Measurements from ENCODE around the gene WNK2. TPM values are rescaled to one million over a fixed set of nuclear protein-coding genes. Genes with fewer than 3 reads are reported as not detected.

The WNK2 gene
- total RNA-seq, 8 experiments from 2014 or later, result 0.77 to 34.3 (median 19.2) TPM

DNA sequence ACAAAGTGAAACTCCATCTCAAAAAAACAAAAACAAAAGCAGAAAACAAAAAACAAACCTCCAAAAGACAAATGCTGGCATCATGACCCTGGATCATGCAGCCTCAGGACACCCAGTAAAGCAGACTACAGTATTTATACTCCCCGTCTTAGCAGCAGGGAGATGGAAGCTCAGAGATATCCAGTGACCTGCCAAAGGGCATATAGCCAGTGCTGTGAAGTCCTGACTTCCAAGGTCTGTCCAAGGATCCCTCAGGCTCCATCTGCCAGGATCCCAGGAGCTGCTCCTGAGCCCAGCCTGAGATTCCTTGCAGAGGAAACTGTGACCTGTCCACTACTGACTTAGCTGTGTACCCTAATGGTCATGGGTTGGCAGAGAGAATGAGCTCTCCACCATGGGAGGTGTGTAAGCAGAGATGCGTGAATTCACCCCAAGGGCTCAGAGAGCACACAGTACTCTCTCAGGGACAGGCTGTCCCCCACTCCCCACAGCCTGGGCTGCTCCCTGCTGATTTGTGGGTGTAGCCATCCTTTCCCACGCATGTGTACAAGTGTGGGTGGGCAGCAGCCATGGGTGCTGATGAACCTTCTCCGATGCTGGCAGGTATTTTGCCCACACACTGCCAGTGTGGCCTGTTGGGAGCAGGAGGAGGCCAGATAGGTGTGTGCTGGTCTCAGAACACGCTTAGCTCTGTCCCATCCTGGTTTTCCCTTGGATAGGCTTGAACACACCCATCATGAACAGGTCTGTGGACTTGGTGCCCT, 2.1 kb upstream of the WNK2 start:
- in situ Hi-C loops (cut with MboI; ENCODE audit: low pct_unique_long_range_greater_than_20kb in 2 of 9, low sequenced_read_pairs in 9 of 9, unreplicated experiment in 9 of 9), result loop anchor here in 1 of 9 experiments (25.0 kb wide), 1 partner anchor 280 kb away; the partner anchor contains the start of genes FAM120A and FAM120AOS
- 40 to 94% (median 73%) methylated on average over 1 to 2 of the region's 5 CpGs; no CpG with 5 or more reads in 4 of the 10 experiments for WGBS, 10 experiments
- H3K27ac ChIP-seq, result no peak overlapping the region
- H3K4me1 ChIP-seq (replicated peaks in 1 of 2), result peaks cover 14 to 19% of the 10 kb centered on the region in 2 donors
- no peak for ATAC-seq (replicated peaks in 6 of 8)
- H3K4me3 ChIP-seq, result no peak overlapping the region

GRCh38 chr9:93182572-93182971, 1.4 kb upstream of the WNK2 start:
- ATAC-seq (replicated peaks in 6 of 8), result peak in 1 of 8 experiments; percentile 1
- Histone ChIP-seq H3K27ac (no peak overlapping the region), H3K4me3 (no peak overlapping the region), H3K4me1 (replicated peaks in 1 of 2) (peaks cover 18 to 26% of the 10 kb centered on the region in 2 donors)
- in situ Hi-C loops (cut with MboI; ENCODE audit: low pct_unique_long_range_greater_than_20kb in 2 of 9, low sequenced_read_pairs in 9 of 9, unreplicated experiment in 9 of 9), result loop anchor here in 1 of 9 experiments (25.0 kb wide), 1 partner anchor 280 kb away; the partner anchor contains the start of genes FAM120A and FAM120AOS
- WGBS, 10 experiments, result 61 to 100% (median 80%) methylated on average over 1 to 4 of the region's 6 CpGs; no CpG with 5 or more reads in 5 of the 10 experiments

DNA sequence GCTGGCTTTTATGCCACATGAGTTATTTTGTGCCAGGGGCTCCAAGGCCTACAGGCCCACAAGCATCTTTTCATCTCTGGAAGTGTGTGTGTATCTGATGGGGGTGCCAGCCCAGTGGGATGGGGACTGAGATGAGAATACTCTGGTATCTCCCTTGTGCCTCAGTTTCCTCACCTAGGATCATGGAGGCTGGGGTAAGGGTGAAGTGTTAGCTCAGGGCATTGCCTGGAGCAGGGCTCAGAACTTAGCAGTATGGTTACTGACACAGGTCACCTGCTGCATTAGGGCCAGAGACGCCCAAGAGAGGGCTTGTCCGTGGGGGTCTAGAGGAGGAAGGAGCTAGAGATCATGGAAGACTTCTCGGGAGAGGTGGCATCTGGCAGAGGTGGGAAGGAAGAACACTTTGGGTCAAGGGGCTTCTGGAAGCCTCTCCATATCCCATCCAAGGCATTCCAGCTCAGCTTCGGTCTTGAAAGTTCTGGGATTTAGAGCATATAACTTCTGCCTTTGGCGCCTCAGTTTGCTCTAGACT, 742 bp upstream of the WNK2 start:
- peak overlapping the region; percentile 53 to 82 (median 62) for H3K4me3 ChIP-seq
- no peak overlapping the region for H3K27ac ChIP-seq
- ATAC-seq (replicated peaks in 6 of 8), result no peak
- WGBS, 10 experiments, result 10 to 83% (median 35%) methylated on average over 1 to 2 of the region's 5 CpGs; no CpG with 5 or more reads in 4 of the 10 experiments
- in situ Hi-C loops (cut with MboI; ENCODE audit: low pct_unique_long_range_greater_than_20kb in 2 of 9, low sequenced_read_pairs in 9 of 9, unreplicated experiment in 9 of 9), result loop anchor here in 1 of 9 experiments (25.0 kb wide), 1 partner anchor 279 kb away; the partner anchor contains the start of genes FAM120A and FAM120AOS
- H3K4me1 ChIP-seq (replicated peaks in 1 of 2), result peaks cover 21 to 30% of the 10 kb centered on the region in 2 donors

DNA sequence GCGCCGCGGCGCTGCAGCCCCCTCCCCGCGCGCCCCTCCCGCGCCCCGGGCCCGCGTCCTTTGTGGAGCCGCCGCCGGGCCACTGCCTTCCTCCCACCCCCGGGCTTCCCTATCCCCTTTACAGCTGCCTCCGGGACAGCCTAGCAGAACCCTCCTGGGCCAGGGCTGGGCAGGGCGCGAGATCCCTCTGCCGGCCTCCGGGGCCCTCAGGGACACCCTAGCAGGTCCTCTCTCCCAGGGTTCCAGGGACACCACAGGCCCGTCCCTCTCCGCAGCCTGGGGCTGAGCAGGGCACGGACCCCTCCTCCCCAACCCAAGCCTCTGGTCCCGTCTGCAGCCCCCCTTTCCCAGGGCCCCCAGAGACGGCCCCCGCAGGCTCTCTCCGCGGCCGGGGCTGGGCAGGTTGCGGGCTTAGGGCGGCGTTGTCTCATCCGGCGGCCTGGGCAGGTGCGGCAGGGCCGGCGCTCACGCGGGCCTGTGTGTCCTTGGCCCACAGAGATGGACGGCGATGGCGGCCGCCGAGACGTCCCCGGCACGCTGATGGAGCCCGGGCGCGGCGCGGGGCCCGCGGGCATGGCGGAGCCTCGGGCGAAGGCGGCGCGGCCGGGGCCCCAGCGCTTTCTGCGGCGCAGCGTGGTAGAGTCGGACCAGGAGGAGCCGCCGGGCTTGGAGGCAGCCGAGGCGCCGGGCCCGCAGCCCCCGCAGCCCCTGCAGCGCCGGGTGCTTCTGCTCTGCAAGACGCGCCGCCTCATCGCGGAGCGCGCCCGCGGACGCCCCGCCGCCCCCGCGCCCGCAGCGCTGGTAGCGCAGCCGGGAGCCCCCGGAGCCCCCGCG, 710 bp downstream of the WNK2 start:
- in situ Hi-C loops (cut with MboI; ENCODE audit: low pct_unique_long_range_greater_than_20kb in 2 of 9, low sequenced_read_pairs in 9 of 9, unreplicated experiment in 9 of 9), result loop anchor here in 1 of 9 experiments (25.0 kb wide), 1 partner anchor 278 kb away; the partner anchor contains the start of genes FAM120A and FAM120AOS
- ATAC-seq (replicated peaks in 6 of 8), result peak; percentile 33 to 71 (median 64)
- WGBS, 10 experiments, result no CpG with 5 or more reads among the region's 97 CpGs
- Histone ChIP-seq H3K27ac (peak overlapping the region; percentile 29 to 55), H3K4me3 (peak overlapping the region; percentile 53 to 82 (median 62)), H3K4me1 (replicated peaks in 1 of 2) (peaks cover 21 to 30% of the 10 kb centered on the region in 2 donors)

DNA sequence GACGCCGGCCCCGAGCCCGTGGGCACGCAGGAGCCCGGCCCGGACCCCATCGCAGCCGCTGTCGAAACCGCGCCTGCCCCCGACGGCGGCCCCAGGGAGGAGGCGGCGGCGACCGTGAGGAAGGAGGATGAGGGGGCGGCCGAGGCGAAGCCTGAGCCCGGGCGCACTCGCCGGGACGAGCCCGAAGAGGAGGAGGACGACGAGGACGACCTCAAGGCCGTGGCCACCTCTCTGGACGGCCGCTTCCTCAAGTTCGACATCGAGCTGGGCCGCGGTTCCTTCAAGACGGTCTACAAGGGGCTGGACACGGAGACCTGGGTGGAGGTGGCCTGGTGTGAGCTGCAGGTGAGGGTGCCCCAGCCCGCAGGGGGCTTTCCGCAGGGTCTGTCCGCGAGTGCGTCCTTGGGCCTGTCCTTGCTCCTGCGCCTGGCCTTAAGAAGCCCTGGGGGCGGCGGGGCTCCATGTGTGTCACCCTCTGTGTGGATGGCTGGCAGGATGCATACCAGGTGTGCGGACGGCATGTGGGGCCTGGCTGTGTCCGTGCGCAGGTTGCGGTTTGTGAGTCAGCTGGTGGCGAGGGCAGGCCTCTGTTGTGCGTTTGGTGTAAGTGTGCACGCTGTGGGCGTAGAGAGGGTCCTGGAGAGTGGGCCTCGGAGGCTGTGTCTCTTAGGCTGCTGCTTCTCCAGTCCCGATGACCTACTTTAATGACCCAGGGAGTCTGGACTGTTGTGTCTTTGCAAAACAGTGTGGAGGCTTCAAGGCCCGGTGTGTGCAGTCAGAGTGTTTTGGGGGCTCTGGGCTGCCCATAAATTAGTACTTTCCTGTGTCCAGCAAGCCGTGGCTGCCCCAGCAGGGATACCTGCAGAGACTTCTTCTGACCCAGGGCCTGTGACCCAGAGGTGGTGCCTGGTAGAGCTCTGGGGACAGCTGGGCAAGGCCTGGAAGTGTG, 1.6 kb downstream of the WNK2 start:
- Histone ChIP-seq H3K4me3 (peak overlapping the region; percentile 53 to 82 (median 62)), H3K27ac (peak overlapping the region; percentile 25 to 55), H3K4me1 (replicated peaks in 1 of 2) (peaks cover 21 to 30% of the 10 kb centered on the region in 2 donors)
- peak in 1 of 8 experiments; percentile 5 for ATAC-seq (replicated peaks in 6 of 8)
- WGBS, 10 experiments, result 28 to 100% (median 60%) methylated on average over 2 to 15 of the region's 61 CpGs; no CpG with 5 or more reads in 6 of the 10 experiments
- in situ Hi-C loops (cut with MboI; ENCODE audit: low pct_unique_long_range_greater_than_20kb in 2 of 9, low sequenced_read_pairs in 9 of 9, unreplicated experiment in 9 of 9), result loop anchor here in 1 of 9 experiments (25.0 kb wide), 1 partner anchor 277 kb away; the partner anchor contains the start of genes FAM120A and FAM120AOS

- H3K4me3 ChIP-seq, result peak overlapping the region; percentile 53 to 82 (median 62)
- ATAC-seq (replicated peaks in 6 of 8), result peak in 5 of 8 experiments; percentile 1 to 13 (median 5)
- in situ Hi-C loops (cut with MboI; ENCODE audit: low pct_unique_long_range_greater_than_20kb in 2 of 9, low sequenced_read_pairs in 9 of 9, unreplicated experiment in 9 of 9), result loop anchor here in 1 of 9 experiments (25.0 kb wide), 1 partner anchor 276 kb away; the partner anchor contains the start of genes FAM120A and FAM120AOS
- H3K27ac ChIP-seq, result peak overlapping the region in 1 of 2 donors; percentile 25
- 7 to 70% (median 38%) methylated on average over 1 to 6 of the region's 16 CpGs; no CpG with 5 or more reads in 6 of the 10 experiments for WGBS, 10 experiments
- peaks cover 21 to 30% of the 10 kb centered on the region in 2 donors for H3K4me1 ChIP-seq (replicated peaks in 1 of 2)
These were observed 2.4 kb downstream of the WNK2 start for GRCh38 chr9:93186215-93186945.

DNA sequence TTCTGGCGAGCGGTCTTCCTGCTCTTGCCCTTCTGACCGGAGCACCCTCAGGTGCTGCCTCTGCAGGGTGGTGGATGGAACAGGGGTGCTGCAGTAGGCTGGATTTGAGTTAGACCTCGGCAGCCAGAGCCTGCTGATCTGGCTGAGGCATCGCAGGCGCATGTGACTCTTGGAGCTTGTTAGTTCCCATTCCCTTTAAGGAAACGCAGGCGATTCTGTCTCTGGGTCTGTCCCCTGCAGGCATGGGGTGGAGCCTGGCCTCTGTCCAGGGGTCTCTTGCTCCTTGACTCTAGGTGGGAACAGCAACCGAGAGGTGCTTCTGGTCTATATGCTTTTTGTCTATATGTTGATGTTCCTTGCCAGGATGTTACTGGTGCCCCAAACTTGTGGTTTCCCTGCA, 3.1 kb downstream of the WNK2 start:
- WGBS, 10 experiments, result 23 to 80% (median 49%) methylated on average over 1 to 5 of the region's 9 CpGs; no CpG with 5 or more reads in 7 of the 10 experiments
- Histone ChIP-seq H3K27ac (peak overlapping the region in 1 of 2 donors; percentile 14), H3K4me3 (peak overlapping the region; percentile 53 to 82 (median 62)), H3K4me1 (replicated peaks in 1 of 2) (peaks cover 21 to 30% of the 10 kb centered on the region in 2 donors)
- in situ Hi-C loops (cut with MboI; ENCODE audit: low pct_unique_long_range_greater_than_20kb in 2 of 9, low sequenced_read_pairs in 9 of 9, unreplicated experiment in 9 of 9), result loop anchor here in 1 of 9 experiments (25.0 kb wide), 1 partner anchor 275 kb away; the partner anchor contains the start of genes FAM120A and FAM120AOS
- ATAC-seq (replicated peaks in 6 of 8), result no peak

GRCh38 chr9:93187574-93187973, 3.6 kb downstream of the WNK2 start:
- Histone ChIP-seq H3K4me1 (replicated peaks in 1 of 2) (peaks cover 23 to 30% of the 10 kb centered on the region in 2 donors), H3K27ac (no peak overlapping the region)
- WGBS, 10 experiments, result 67% methylated on average over 1 of the region's 5 CpGs; no CpG with 5 or more reads in 9 of the 10 experiments

GRCh38 chr9:93188426-93189368, 4.8 kb downstream of the WNK2 start:
- no peak overlapping the region for H3K27ac ChIP-seq
- no peak for ATAC-seq (replicated peaks in 6 of 8)
- H3K4me3 ChIP-seq, result no peak overlapping the region
- in situ Hi-C loops (cut with MboI; ENCODE audit: low pct_unique_long_range_greater_than_20kb in 2 of 9, low sequenced_read_pairs in 9 of 9, unreplicated experiment in 9 of 9), result loop anchor here in 1 of 9 experiments (25.0 kb wide), 1 partner anchor 274 kb away; the partner anchor contains the start of genes FAM120A and FAM120AOS
- 0 to 100% (median 70%) methylated on average over 1 to 7 of the region's 14 CpGs; no CpG with 5 or more reads in 2 of the 10 experiments for WGBS, 10 experiments
- peaks cover 34 to 41% of the 10 kb centered on the region in 2 donors for H3K4me1 ChIP-seq (replicated peaks in 1 of 2)

More at GRCh38 chr9:93187574-93187973, 3.6 kb downstream of the WNK2 start:
- in situ Hi-C loops (cut with MboI; ENCODE audit: low pct_unique_long_range_greater_than_20kb in 2 of 9, low sequenced_read_pairs in 9 of 9, unreplicated experiment in 9 of 9), result loop anchor here in 1 of 9 experiments (25.0 kb wide), 1 partner anchor 275 kb away; the partner anchor contains the start of genes FAM120A and FAM120AOS
- H3K4me3 ChIP-seq, result peak overlapping the region in 2 of 5 donors; percentile 53 to 62
- ATAC-seq (replicated peaks in 6 of 8), result no peak
